Activated CD4-positive, alpha-beta T cell treated with anti-CD3 and anti-CD28 coated beads for 1 hour (primary cell): Measurements from ENCODE around the gene ANKRD34C.
A peak's percentile ranks its signal among the peaks of the same experiment; 100 is the strongest.

ENCODE experiments used
- DNase-seq: peaks from one replicate; pipeline ENCODE4 v3.0.0-alpha.2; 2020

ANKRD34C gene

DNA sequence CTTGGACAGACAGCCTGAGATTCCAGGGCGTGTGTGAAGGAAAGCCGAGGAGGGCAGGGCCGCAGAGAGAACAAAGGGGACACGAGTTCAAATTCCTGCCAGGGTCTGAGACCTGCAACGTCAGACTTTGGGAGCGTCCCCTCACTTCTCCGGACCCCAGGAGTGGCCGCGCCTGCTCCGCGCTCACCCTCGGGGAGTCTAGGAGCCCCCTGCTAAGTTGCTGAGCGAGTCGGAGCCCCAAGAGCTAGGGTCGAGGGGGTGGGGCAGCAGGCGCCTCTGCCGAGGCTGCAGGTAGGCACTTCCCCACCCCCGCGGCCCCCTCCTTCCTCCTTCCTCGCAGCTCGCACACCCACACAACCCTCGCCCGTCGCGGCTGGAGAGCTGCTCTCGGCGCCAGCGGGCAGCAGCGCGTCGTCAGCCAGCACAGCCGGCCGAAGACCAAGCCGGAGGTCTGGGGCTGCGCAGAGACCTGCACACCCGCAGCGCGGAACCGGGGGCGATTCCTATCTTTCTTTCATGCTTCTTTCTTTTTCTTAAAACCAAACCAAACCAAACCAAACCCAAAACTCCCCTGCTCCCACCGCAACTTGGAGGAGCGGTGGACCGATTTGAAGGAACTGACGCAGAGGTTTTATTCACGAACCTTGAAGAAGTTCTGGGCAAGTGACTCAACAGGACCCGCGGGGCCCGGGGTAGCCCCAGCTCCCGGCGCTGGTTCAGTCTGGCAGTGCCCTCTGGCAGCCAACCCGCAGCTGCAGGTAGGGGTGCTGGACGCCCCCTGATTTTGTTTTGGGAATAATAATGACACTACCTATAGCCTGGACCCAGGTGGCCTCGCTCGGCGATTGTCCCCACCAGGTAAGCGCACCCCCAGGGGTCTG lies at the start of gene ANKRD34C:
Gene ANKRD34C, plus strand, starts transcription at position 352 of the 881 bp plus-strand sequence. CDS start 10,563 bp downstream, outside the sequence.
- no peak for DNase-seq

DNA sequence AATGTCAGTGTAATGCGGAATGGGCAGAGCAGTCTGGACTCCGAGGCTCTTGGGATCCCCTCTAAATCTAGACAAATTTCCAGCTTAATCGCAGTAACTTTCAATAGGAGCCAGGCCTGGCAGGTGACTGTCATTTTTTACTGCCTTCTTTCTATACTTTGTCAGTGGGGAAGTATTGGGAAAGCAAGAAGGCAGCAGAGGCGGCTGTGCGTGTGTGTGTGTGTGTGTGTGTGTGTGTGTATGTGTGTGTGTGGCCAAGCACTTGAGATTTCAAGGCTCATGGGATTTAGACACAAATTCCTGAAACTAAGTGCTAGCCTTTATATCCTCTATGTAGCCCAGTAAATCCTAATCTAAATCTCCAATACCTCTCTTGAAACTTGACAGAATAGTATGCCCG lies 49.3 kb upstream of the ANKRD34C start:
- DNase-seq, result no peak

DNA sequence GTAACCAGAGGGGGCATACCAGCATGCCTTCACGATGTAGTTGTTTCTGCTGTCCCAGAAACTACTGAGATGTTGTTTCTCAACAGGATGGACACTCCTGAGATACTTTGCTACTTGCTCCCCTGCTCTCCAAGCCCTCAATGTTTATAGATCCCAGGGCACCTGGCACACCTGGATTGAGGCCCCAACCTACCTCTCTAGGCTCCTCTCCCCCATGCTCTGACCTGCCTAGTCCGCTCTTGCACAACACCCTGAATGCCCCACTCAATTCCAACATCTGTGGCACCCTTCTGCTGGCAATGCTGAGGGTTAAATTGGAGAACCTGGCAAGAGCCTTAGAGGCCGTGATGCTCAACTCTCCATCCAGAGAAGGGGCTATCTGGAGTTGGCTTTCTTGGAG lies 42.5 kb upstream of the ANKRD34C start:
- no peak for DNase-seq

DNA sequence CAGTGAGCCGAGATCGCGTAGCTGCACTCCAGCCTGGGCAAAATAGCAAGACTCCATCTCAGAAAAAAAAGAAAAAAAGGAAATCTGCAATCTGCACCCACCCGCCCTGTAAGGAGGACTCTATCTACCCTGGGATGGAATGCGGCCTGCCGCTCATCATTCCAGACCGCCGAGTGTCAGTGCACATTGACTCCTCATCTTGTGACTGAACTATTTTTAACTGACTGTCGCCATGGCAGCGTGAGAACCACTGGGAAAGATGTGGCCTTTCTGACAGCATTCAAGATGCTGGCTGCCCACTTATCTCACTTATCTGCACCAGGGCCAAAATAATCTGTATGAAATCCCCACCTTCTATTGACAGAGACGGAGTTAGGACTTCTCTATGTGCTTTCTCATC lies 38.8 kb upstream of the ANKRD34C start:
- DNase-seq, result no peak

DNA sequence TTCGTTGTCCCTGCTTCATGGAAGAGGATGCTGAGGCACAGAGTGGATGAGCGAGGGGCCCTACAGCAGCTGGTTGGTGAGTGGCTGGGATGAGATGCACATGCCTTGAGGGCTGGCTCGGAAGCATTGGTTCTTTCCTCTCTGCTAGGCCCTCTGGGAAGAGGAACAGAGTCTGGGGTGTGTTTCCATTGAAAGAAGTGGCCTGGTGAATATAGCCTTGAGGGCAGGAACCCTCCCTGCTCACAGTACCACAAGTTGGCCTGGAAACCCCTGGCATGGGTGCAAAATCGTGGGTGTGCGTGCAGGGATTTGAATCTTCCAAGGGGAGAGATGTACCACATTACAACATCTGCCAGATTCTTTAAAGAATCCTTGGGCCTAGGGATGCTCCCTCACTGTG lies 37.6 kb upstream of the ANKRD34C start:
- no peak for DNase-seq

DNA sequence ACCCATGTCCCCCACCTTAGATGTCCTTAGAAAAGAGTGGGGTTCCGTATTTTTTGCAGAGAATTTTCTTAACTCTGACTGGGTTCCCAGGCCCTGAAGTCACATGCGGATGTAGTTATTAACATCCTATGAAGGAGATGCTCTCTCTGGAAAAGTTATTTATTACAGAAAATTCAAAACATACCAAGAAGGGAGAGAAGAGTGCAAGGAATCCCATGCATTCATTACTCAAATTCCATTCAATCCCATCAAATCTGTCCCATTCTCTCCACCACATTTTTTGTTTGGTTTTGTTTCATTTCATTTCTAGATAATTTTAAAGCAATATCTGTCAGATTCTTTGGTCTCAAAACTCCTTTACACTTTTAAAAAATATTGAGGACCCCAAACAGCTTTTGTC lies 34.3 kb upstream of the ANKRD34C start:
- DNase-seq, result no peak

DNA sequence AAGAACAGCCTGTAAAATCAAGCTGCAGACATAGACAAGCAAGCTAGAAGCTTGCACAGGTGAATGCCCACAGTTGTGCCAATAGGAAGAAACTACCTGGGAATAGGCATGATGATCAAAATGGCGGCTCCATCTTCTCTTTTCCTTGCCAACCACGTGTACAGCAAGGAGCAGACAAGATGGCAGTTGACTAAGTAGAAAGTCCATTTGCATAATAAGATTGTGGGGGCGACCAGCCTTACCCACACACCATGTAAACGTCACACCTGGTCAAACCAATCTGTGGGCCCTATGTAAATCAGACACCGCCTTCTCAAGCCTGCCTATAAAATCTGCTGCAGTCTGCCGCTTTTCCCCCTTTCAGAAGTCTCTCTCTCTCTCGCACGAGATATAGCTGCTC lies 25.1 kb upstream of the ANKRD34C start:
- no peak for DNase-seq

DNA sequence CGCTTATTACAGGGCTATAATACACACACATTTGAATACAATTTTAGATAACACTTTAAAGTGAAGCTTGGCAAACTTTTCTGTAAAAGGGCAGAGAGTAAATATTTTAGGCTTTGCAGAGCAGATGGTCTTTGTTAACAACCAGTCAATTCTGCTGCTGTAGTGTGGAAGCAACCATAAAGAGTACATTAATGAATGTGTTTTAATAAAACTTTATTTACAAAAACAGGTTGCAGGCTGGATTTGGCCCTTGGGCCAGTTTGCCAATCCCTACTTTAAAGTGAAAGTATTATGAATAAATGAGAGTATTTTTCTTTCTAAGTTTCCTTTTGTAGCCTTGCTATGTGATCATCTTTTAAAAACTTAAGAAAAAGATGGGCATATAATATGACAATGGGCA lies 20.7 kb upstream of the ANKRD34C start:
- DNase-seq, result no peak

DNA sequence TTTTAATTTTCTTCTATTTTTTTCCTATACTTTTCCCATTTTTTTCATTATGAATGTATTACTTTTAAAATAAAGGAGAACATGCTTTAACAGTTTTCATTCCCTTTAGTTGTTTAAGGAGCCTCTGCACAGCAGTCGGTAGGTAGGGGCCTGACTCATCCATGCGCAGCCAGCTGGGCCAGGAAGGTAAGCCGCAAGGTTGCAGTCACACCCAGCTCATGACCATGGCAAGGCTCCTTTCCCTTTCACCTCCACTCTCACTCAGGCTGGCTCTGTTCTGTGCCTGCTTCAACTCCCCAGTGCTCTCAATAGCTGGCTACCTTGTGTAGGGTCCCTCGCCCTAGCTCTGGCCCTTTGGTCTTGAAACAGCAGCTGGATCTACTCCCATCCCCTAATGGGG lies 17.4 kb upstream of the ANKRD34C start:
- DNase-seq, result no peak

DNA sequence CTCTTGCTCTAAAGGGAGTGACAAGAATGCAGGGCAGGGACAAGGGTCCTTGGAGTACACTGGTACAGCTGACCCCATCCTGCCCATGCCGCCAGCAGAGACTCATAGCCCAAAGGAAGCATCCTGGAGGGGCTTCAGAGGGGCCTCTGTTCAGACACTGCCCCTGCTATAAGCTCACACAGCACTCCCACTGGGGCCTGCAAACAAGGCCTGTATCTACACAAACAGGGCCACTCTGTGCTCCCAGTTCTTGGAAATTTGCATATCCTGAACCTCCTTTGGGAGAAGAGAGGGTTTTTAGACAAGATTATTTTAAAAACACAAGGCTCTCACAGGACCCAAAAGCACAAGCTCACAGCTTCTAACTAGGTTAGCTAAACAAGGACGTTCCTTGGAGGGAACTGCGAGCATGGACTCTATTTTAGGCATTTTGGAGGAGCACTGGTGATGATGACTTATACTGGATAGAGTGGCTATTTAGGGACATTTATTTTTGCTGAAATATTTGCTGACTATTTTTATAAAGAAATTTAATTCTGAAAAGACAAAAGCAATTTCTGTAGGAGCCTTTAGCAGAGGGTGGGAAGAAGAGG lies 16.4 kb upstream of the ANKRD34C start:
- DNase-seq, result no peak

DNA sequence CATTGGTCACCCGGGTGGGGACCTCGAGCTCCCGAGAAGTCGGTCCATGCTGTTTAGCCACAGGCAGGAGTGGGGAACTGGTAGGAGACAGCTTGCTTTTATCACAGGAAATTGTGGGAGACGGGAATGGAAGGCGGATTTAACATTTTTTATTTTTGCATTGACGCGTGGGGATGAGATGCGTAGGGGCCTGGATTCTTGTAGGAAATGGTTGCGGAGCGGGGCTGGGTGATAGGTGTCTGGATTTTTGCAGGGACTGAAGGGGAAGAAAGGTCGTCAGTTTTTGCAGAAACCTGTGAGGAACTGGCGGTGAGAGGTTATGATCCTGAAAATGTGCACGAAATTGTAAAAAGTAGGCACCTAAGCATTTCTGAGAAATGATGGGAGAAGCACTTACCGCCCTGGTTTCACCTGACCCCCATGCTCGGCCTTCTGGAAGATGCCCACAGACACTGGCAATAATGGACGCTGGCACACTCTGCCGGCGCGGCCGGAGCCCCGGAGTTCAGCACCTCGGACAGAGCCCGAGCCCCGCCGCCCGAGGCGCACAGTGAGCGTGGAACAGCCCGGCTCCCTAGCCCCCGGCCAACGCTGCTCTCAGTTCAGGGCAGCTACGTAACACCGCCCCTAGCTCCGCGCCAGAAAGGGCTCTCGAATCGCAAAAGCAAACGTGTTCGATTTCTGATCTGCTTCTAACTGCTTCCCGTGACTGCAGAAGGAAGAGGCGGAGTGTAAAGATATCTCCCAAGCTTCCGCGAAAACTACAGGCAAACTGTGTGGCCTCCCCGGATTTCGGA lies 928 bp downstream of the ANKRD34C start:
- DNase-seq, result no peak

DNA sequence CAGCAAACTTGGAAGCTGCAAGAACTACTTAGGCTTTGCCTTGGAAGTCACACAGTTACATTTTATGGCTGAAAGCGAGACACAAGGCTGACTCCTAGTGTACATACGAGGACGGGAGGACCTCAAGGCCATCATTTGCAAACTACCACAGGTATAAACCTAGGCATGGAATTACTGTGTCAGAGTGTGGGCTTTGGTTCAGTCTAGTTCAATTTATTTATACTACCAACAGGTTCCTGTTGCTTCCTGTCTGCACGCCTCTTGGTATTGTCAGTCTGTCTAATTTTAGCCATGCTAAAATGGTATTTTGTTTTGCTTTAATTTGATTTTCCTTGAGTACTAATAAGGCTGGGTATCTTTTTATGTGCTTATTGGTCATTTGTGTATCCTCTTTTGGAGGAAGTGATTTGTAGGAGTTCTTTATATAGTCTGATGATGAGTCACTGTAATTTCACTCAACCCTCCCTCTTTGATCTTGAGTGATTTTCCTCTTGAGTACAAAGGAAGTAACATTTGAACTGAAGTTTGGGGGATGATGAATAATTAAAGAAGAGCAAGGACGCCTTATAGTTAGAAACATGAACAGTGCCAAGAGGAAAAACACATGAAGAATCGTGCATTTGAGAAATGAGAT lies 8.2 kb downstream of the ANKRD34C start:
- no peak for DNase-seq

DNA sequence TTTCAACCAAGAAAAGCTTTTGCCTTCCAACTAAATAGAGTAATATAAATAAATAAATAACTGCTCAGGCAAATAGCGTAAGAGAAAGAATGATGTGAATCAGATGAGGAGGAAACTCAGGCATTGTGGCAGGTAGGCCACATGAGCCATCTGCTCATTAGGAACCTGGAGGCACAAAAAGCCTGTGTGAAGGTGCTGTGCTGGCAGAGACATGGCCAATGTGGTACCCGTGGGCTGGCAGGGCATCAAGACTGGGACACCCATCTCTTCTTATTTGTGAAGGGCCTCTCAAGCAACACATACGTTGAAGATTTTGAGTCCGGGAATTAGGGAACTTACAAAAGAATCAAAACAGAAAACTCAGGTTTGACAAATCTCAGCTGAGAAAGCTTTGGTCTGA lies 9.5 kb downstream of the ANKRD34C start:
- DNase-seq, result no peak

DNA sequence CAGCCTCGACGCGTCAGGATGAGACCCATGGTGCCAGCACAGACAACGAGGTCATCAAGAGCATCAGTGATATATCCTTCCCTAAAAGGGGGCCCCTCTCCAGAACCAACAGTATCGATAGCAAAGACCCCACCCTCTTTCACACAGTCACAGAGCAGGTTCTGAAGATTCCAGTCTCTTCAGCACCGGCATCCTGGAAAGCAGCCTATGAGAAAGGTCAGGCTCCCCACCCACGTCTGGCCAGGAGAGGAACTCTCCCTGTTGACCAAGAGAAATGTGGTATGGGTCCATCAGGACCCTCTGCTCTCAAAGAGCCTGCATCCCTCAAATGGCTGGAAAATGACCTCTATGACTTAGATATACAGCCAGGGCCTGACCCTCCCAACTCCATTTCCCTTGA lies 11.6 kb downstream of the ANKRD34C start:
- DNase-seq, result no peak

DNA sequence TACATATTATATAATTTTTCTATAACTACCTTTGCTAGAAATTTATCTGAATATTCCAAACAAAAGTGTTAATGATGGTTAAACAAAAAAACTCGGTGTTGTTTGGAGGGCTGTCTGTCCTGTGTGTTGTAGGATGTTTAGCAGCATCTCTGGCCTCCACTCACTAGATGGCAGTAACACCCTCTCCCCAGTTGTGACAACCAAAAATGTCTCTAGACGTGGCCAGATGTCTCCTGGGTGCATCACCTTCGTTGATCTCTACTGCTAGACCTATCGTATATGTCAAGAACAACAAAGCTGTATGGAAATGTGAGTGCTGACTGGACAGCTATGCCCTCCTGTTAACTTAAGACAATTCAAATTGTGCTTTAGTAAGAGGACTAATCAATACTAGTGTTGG lies 14.1 kb downstream of the ANKRD34C start:
- DNase-seq, result no peak

DNA sequence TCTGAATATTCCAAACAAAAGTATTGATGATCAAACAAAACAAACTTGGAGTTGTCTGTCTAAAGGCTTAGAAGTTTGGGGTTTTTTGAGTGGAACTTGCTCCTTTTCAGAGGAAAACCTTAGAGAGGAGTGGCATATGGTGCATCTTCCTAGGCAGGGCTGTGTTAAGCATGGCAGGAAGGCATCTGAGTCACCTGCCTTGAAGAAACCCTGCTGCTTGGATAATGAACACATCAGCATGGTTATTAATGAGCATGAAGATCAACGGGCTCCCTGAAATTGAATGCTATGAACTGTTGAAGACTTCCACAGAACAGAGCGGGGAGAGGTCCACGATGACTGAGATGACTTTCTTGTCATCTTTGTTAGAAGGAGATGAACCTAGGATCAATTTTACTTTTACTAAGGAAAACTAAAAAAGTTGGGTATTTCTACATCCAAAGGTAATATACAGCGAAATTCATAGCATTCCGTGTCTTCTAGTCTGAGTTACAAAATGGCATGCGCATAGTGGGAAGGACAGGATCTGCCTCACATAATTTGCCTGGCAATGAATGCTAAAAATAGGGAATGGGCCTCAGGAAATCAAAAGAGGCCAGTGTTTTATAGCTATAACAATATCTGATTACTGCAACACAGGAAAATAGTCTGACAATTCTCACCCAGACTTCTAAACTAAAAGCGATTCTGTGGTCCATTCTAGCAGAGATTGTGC lies 16.8 kb downstream of the ANKRD34C start:
- no peak for DNase-seq

DNA sequence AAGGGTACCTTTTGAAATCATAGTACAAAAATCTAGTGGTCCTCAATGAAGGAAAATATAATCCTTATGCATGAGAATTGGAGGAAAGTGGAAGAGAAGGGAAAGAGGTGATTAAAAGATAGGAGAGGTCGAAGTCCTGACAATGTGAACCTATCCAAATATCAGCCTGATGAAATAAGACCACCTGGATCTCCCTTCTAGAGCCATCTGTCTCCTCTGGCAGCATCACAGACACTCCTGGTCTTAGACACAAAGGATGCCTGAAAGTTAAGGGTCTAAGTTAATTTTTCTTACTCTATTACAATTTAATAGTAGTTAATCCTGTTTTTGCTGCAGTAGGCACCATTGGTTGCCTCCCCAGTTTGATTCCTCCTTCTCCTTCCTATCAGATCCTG lies 17.3 kb downstream of the ANKRD34C start:
- DNase-seq, result no peak

DNA sequence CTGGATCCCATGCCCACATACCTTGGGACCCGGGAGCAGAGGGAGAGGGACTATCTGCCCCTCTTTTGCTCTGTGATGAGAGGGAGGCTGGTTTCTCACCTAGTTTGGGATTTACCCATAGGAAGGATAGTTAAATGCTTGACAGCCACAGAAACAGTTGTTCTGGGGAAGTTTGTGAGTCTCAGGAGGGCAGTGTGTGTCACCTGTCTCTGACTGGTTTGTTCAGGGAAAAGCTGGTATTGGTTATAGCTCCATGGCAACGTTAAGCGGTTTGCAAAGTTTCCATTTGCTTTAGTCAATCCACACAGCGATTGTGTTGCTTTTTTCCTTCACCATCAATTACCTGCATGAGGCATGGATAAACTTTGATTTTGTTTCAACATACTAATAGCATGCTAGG lies 24.7 kb downstream of the ANKRD34C start:
- no peak for DNase-seq

DNA sequence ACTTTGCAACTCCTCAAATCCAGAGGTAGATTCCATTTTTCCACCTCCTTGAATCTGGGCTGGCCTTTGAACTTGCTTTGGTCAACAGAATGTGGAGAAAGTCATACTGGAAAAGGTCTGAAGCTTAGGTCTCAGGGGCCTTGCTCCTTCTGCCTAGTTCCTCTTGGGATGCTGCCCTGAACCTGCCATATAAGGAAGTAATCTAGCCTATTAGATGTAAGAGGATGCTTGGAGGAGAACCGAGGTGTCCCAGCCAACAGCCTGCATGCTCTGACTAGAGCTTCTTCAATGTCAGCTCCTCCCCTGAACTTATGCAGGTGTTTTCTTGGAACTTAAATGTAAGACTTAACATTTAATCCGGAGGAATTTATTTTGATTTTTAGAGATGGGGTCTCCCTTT lies 26.4 kb downstream of the ANKRD34C start:
- DNase-seq, result no peak

DNA sequence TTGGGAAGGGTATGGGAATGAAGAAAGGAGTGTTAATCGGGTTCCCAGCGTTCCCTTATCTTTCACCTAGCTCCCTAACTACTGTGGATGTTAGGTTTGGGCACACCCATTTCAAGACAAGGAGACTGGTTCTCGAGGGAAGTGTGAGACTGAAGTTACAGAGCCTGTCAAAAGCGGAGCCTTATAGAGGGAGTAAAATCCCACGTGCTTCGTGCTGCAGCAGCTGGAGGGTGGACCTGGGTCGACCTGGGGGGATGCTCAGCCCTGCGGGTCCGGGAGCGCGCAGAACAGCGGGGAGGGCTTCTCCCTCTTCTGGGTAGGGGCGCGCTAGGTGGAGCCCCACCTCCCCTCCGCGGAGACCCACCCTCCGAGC lies 28.1 kb downstream of the ANKRD34C start:
- no peak for DNase-seq

DNA sequence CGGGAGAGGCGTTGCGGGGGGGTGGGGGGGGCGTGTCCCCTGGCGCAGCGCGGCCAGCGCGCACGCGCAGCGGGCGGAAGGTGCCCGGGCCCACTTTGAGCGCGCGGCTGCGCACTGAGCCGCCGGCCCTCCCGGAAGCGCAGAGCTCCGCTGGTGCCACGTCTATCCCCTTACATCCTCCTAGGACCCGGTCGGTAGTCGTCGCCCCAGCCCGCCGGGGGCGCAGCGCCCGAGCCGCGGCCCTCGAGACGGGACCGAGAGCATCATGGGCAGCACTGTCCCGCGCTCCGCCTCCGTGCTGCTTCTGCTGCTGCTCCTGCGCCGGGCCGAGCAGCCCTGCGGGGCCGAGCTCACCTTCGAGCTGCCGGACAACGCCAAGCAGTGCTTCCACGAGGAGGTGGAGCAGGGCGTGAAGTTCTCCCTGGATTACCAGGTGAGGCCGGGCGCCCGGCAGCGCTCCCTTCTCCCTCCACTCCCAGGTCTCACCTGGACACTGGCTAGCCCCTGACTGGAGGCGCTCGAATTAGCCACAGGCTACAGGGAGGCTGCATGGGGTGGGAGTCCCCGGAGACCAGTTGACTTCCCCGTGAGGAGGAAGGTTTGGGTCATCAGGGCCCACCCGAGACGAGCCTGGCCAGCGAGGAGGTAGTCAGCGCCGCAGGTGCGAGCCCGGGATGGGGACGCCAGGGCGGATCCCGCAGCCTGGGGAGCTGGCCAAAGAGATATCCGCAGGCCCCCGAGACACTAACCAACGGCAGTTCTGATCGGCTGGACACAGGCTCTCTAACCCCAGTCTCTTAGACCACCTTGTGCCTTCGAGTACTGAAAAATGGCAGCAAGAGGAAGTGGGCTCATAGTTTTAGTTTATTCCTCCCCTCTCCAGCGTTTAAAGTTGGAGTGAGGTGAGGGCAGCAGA lies 28.7 kb downstream of the ANKRD34C start, which contains the start of gene TMED3:
Gene TMED3, plus strand, starts transcription at position 128 of the 916 bp plus-strand sequence. Its CDS starts 138 bp downstream, at position 266.
- peak; percentile 68 for DNase-seq
